ENCODE measurements around the gene ASAP3.

The ASAP3 gene

GRCh38 chr1:23469372-23469982, 14.5 kb downstream of the ASAP3 start:
- H3K36me3 ChIP-seq (ENCODE audit: control insufficient read depth, insufficient read depth, low read length), result no peaks in the 10 kb centered on the region
- no peak overlapping the region for H3K9ac ChIP-seq (ENCODE audit: low read length)
- no peak overlapping the region for H3K4me3 ChIP-seq (ENCODE audit: low read length)
- no peaks in the 10 kb centered on the region for H3K4me1 ChIP-seq (ENCODE audit: control insufficient read depth, insufficient read depth, low read length)
- H3K27ac ChIP-seq (ENCODE audit: low read depth, low read length), result no peak overlapping the region
- no peaks in the 10 kb centered on the region for H3K27me3 ChIP-seq (ENCODE audit: control insufficient read depth, insufficient read depth, low read length)

GRCh38 chr1:23466423-23466989, 17.5 kb downstream of the ASAP3 start:
- H3K27me3 ChIP-seq (ENCODE audit: control insufficient read depth, insufficient read depth, low read length), result no peaks in the 10 kb centered on the region
- no peak overlapping the region for H3K4me3 ChIP-seq (ENCODE audit: low read length)
- H3K9ac ChIP-seq (ENCODE audit: low read length), result no peak overlapping the region
- H3K27ac ChIP-seq (ENCODE audit: low read depth, low read length), result no peak overlapping the region
- H3K4me1 ChIP-seq (ENCODE audit: control insufficient read depth, insufficient read depth, low read length), result no peaks in the 10 kb centered on the region
- H3K36me3 ChIP-seq (ENCODE audit: control insufficient read depth, insufficient read depth, low read length), result no peaks in the 10 kb centered on the region

DNA sequence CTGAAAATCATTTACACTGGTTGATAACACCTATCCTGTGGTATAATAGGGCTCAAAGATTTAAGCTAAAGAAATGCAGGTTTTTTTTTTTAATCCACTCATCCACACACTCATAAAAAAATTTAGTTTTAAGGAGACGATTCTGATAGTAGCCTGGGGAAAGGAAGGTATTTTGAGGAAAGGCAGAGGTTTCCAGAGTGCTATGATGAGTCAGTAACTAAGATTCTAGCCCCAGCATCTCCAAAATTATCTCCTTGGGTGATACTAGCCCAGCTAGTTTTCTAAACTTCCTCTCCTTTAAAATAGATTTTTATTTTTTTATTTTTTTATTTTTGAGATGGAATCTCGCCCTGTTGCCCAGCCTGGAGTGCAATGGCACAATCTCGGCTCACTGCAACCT, 20.7 kb downstream of the ASAP3 start:
- no peaks in the 10 kb centered on the region for H3K36me3 ChIP-seq (ENCODE audit: control insufficient read depth, insufficient read depth, low read length)
- no peak overlapping the region for H3K4me3 ChIP-seq (ENCODE audit: low read length)
- no peak overlapping the region for H3K27ac ChIP-seq (ENCODE audit: low read depth, low read length)
- no peak overlapping the region for H3K9ac ChIP-seq (ENCODE audit: low read length)
- no peaks in the 10 kb centered on the region for H3K27me3 ChIP-seq (ENCODE audit: control insufficient read depth, insufficient read depth, low read length)
- no peaks in the 10 kb centered on the region for H3K4me1 ChIP-seq (ENCODE audit: control insufficient read depth, insufficient read depth, low read length)

- no peaks in the 10 kb centered on the region for H3K27me3 ChIP-seq (ENCODE audit: control insufficient read depth, insufficient read depth, low read length)
- no peaks in the 10 kb centered on the region for H3K4me1 ChIP-seq (ENCODE audit: control insufficient read depth, insufficient read depth, low read length)
- H3K4me3 ChIP-seq (ENCODE audit: low read length), result no peak overlapping the region
- H3K36me3 ChIP-seq (ENCODE audit: control insufficient read depth, insufficient read depth, low read length), result no peaks in the 10 kb centered on the region
- no peak overlapping the region for H3K27ac ChIP-seq (ENCODE audit: low read depth, low read length)
- H3K9ac ChIP-seq (ENCODE audit: low read length), result no peak overlapping the region
Observed at GRCh38 chr1:23462766-23463165, 21.2 kb downstream of the ASAP3 start.

DNA sequence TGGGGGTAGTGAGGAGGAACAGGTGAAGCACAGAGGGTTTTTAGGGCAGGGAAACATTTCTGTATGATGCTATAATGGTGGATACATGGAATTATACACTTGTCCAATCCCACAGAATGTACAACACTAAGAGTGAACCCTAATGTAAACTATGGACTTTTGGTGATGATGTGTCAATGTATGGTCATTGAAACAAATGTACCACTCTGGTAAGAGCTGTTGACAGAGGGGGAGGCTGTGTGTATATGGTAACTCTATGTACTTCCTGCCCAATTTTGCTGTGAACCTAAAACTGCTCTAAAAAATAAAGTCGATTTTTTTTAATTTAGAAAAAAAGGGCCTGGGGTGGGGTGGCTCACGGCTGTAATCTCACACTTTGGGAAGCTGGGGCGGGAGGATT, 22.9 kb downstream of the ASAP3 start:
- Histone ChIP-seq H3K36me3 (ENCODE audit: control insufficient read depth, insufficient read depth, low read length) (no peaks in the 10 kb centered on the region), H3K9ac (ENCODE audit: low read length) (no peak overlapping the region), H3K4me3 (ENCODE audit: low read length) (no peak overlapping the region), H3K27ac (ENCODE audit: low read depth, low read length) (no peak overlapping the region), H3K27me3 (ENCODE audit: control insufficient read depth, insufficient read depth, low read length) (no peaks in the 10 kb centered on the region), H3K4me1 (ENCODE audit: control insufficient read depth, insufficient read depth, low read length) (no peaks in the 10 kb centered on the region)

GRCh38 chr1:23460519-23460918, 23.5 kb downstream of the ASAP3 start:
- Histone ChIP-seq H3K4me1 (ENCODE audit: control insufficient read depth, insufficient read depth, low read length) (no peaks in the 10 kb centered on the region), H3K27me3 (ENCODE audit: control insufficient read depth, insufficient read depth, low read length) (no peaks in the 10 kb centered on the region), H3K9ac (ENCODE audit: low read length) (no peak overlapping the region), H3K4me3 (ENCODE audit: low read length) (no peak overlapping the region), H3K36me3 (ENCODE audit: control insufficient read depth, insufficient read depth, low read length) (no peaks in the 10 kb centered on the region), H3K27ac (ENCODE audit: low read depth, low read length) (no peak overlapping the region)

DNA sequence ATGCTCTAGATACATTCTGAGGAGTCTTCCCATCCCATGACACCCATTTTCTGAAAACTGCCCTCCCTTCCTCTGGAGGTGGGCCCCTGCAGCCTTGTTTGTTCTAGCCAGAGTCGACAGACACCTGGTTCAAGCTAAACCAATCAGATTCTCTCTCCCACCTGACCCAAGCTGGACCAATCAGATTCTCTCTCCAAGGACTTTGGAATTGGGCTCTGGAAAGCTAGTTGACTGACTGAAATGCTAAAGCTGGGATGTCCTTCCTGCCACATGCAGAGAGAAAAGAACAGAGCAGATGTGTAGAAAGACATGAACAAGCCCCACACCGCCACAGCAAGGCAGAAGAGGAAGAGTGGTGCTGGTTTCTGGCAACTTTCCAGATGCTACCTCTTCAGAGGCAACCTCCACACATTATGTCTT, 24.6 kb downstream of the ASAP3 start:
- peaks cover 4% of the 10 kb centered on the region for H3K36me3 ChIP-seq (ENCODE audit: control insufficient read depth, insufficient read depth, low read length)
- no peak overlapping the region for H3K9ac ChIP-seq (ENCODE audit: low read length)
- H3K27ac ChIP-seq (ENCODE audit: low read depth, low read length), result no peak overlapping the region
- no peaks in the 10 kb centered on the region for H3K4me1 ChIP-seq (ENCODE audit: control insufficient read depth, insufficient read depth, low read length)
- H3K27me3 ChIP-seq (ENCODE audit: control insufficient read depth, insufficient read depth, low read length), result no peaks in the 10 kb centered on the region
- no peak overlapping the region for H3K4me3 ChIP-seq (ENCODE audit: low read length)

DNA sequence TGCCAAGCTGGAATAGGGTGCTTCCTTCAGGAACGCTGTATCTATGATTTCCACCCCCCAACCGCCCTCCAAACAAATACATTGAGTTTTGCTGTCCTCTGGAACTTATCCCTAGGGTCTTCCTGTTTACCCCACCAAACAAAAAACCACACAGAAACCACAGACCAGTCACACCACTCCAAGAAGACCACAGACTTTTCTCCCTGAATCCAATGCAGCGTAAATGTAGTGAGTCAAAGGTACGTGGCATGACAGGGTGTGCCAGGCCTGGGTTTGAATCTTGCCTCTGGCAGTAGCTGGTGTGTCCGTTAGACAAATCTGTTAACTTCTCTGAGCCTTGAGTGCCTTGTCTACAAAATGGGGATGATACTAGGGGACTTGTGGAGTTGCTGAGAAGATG, 27.8 kb downstream of the ASAP3 start:
- Histone ChIP-seq H3K27ac (ENCODE audit: low read depth, low read length) (no peak overlapping the region), H3K27me3 (ENCODE audit: control insufficient read depth, insufficient read depth, low read length) (no peaks in the 10 kb centered on the region), H3K4me3 (ENCODE audit: low read length) (no peak overlapping the region), H3K36me3 (ENCODE audit: control insufficient read depth, insufficient read depth, low read length) (peaks cover 4% of the 10 kb centered on the region), H3K4me1 (ENCODE audit: control insufficient read depth, insufficient read depth, low read length) (no peaks in the 10 kb centered on the region), H3K9ac (ENCODE audit: low read length) (no peak overlapping the region)

DNA sequence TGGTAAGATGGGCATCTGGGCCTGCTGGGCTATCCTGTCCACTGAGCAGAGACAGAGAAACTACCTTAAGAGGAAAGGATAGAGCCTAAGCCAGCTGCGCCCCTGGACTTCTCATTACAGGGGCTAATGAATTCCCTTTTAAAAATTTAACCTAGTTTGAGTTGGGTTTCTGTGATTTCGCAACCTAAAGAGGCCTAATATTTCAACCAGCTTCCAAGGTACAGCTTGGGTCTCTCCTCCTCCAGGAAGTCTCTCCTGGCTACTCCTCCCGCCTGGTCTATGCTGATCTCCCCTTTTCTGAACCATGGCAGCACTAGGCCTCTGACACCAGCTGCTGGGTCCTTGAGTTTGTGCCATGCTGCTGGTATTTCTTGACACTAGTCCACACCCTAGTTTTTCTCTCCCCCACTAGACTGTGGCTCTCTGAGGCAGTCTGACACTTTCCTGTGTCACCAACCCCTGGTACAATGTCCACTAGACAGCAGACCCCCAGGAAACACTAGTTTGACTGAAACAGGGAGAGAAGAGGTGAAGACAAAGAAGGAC, 30.5 kb downstream of the ASAP3 start:
- H3K9ac ChIP-seq (ENCODE audit: low read length), result no peak overlapping the region
- H3K4me3 ChIP-seq (ENCODE audit: low read length), result no peak overlapping the region
- H3K36me3 ChIP-seq (ENCODE audit: control insufficient read depth, insufficient read depth, low read length), result peaks cover 4% of the 10 kb centered on the region
- no peak overlapping the region for H3K27ac ChIP-seq (ENCODE audit: low read depth, low read length)
- H3K27me3 ChIP-seq (ENCODE audit: control insufficient read depth, insufficient read depth, low read length), result no peaks in the 10 kb centered on the region
- no peaks in the 10 kb centered on the region for H3K4me1 ChIP-seq (ENCODE audit: control insufficient read depth, insufficient read depth, low read length)

DNA sequence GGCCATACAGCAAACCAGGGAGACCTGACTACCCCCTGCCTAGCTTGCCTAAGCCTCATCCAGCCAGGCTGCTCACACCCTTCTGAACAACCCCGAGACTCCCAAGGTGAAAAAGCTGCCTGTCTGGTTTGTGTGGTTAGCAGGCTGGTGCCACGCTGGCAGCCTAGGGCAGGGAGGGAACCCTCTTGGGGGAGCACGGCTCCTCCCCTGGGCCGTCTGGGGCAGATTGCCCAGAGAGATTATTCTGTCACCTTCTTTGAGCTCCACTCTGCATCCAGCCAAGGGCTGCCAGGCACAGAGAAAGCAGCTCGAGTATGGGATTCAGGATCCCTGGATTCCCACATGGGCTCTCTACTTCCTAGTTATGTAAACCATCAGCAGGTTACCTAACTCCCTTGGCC, 32.0 kb downstream of the ASAP3 start:
- no peaks in the 10 kb centered on the region for H3K27me3 ChIP-seq (ENCODE audit: control insufficient read depth, insufficient read depth, low read length)
- no peaks in the 10 kb centered on the region for H3K4me1 ChIP-seq (ENCODE audit: control insufficient read depth, insufficient read depth, low read length)

DNA sequence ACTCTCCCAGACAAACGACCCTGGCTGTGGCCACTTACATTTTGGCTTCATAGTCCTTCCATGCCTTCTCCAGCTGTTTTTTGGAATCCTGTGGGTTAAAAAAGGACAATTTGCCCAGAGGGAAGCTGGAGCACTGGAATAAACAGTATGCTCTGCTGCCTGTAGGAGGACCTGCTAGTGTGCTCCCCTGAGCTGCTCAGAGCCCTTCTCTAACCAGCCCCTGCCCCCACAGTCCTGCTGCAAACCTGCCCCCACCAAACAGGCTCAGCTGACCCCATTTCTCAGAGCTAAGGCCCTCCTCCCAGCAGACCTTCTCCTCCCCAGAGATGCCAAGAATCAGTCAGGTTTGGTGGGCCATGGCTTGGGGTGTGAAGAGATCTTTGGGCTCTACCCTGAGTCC, 32.5 kb downstream of the ASAP3 start:
- Histone ChIP-seq H3K27ac (ENCODE audit: low read depth, low read length) (no peak overlapping the region), H3K9ac (ENCODE audit: low read length) (no peak overlapping the region), H3K4me3 (ENCODE audit: low read length) (no peak overlapping the region), H3K4me1 (ENCODE audit: control insufficient read depth, insufficient read depth, low read length) (no peaks in the 10 kb centered on the region), H3K36me3 (ENCODE audit: control insufficient read depth, insufficient read depth, low read length) (peaks cover 4% of the 10 kb centered on the region), H3K27me3 (ENCODE audit: control insufficient read depth, insufficient read depth, low read length) (no peaks in the 10 kb centered on the region)

More for the DNA sequence above, 32.0 kb downstream of the ASAP3 start:
- Histone ChIP-seq H3K27ac (ENCODE audit: low read depth, low read length) (no peak overlapping the region), H3K4me3 (ENCODE audit: low read length) (no peak overlapping the region), H3K9ac (ENCODE audit: low read length) (no peak overlapping the region), H3K36me3 (ENCODE audit: control insufficient read depth, insufficient read depth, low read length) (peaks cover 4% of the 10 kb centered on the region)

DNA sequence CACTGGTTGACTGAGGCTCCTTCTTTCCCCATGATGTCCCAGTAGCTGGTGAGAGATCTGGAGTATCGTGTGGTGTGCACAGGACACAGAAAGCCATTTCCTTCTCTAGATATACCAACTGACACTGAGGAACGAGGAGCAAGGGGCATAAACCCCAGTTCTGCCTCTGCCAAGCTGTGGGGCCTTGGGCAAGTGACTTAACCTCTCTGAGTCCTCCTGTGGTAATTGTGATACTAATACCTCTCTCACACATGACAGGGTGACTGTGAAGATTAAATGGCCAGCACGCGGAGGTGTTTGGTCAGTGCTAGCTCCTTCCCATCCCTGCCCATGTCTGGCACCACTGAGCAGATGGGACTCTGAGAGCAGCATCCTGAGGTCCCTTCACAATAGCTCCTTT, 33.1 kb downstream of the ASAP3 start:
- H3K36me3 ChIP-seq (ENCODE audit: control insufficient read depth, insufficient read depth, low read length), result peaks cover 4% of the 10 kb centered on the region
- no peak overlapping the region for H3K9ac ChIP-seq (ENCODE audit: low read length)
- H3K4me1 ChIP-seq (ENCODE audit: control insufficient read depth, insufficient read depth, low read length), result no peaks in the 10 kb centered on the region
- no peak overlapping the region for H3K4me3 ChIP-seq (ENCODE audit: low read length)
- no peak overlapping the region for H3K27ac ChIP-seq (ENCODE audit: low read depth, low read length)
- no peaks in the 10 kb centered on the region for H3K27me3 ChIP-seq (ENCODE audit: control insufficient read depth, insufficient read depth, low read length)

GRCh38 chr1:23449958-23450357, 34.0 kb downstream of the ASAP3 start:
- Histone ChIP-seq H3K9ac (ENCODE audit: low read length) (no peak overlapping the region), H3K27me3 (ENCODE audit: control insufficient read depth, insufficient read depth, low read length) (no peaks in the 10 kb centered on the region), H3K4me1 (ENCODE audit: control insufficient read depth, insufficient read depth, low read length) (no peaks in the 10 kb centered on the region), H3K36me3 (ENCODE audit: control insufficient read depth, insufficient read depth, low read length) (peaks cover under 1% of the 10 kb centered on the region), H3K4me3 (ENCODE audit: low read length) (no peak overlapping the region), H3K27ac (ENCODE audit: low read depth, low read length) (no peak overlapping the region)
